ENCODE measurements around the gene MED15.
"Not testable (repeated sequence)": the region's sequence is repeated elsewhere in the genome, so short reads cannot be mapped to it uniquely, and the experiment has no call there.

The MED15 gene

DNA sequence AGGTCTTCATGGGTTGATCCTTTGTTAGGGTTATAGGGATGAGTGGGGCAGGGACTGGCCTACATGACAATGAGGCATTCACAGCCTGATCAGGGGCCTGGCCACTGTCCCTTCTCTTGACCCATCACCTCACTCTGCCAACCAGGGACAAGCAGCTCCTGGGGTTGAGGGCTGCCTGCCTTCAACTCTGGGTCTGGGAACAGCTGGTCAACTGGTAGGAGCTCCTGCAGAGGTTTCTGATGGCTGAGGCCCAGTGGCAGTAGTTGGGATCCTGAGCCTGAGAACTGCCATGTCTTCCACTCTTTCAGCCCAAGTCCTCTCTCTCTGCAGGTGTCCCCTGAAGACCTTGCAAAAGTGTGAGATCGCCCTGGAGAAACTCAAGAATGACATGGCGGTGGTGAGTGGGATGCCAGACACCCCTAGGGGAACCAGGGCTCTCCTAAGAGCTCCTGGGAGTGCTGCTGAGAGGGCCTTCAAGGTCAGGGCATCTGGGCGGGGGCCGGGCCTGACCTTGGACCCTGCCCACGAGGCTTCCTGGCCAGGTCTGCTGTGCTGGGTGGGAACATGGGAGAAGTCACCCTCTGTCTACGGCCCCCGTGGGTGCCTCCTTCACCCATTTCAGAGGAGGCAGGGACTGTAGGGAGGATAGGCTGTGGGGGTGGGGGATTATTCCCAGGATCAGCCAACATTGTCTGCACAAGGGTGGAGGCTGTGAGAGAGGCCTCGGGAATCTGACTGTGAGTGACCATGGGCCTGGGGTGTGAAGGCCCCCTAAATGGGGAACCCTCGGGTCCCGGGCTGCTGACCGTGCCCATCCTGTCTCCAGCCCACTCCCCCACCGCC lies 76.8 kb downstream of the MED15 start:
- DNase-seq (ENCODE audit: low spot score), result no peak

GRCh38 chr22:20584872-20585638 lies 77.6 kb downstream of the MED15 start:
- DNase-seq (ENCODE audit: low spot score), result no peak

GRCh38 chr22:20585639-20586402 lies 78.4 kb downstream of the MED15 start:
- DNase-seq (ENCODE audit: low spot score), result no peak

- DNase-seq (ENCODE audit: low spot score), result no peak
Measured at GRCh38 chr22:20586403-20586745, 79.0 kb downstream of the MED15 start.

- no peak for DNase-seq (ENCODE audit: low spot score)
Measured at GRCh38 chr22:20587206-20587958, 80.0 kb downstream of the MED15 start.

GRCh38 chr22:20588092-20588842 lies 80.9 kb downstream of the MED15 start:
- no peak for DNase-seq (ENCODE audit: low spot score)

- DNase-seq (ENCODE audit: low spot score), result no peak
Measured at GRCh38 chr22:20588843-20589581, 81.6 kb downstream of the MED15 start.

GRCh38 chr22:20589614-20590476 lies 82.4 kb downstream of the MED15 start:
- no peak for DNase-seq (ENCODE audit: low spot score)

GRCh38 chr22:20590477-20591294 lies 83.3 kb downstream of the MED15 start:
- DNase-seq (ENCODE audit: low spot score), result no peak

DNA sequence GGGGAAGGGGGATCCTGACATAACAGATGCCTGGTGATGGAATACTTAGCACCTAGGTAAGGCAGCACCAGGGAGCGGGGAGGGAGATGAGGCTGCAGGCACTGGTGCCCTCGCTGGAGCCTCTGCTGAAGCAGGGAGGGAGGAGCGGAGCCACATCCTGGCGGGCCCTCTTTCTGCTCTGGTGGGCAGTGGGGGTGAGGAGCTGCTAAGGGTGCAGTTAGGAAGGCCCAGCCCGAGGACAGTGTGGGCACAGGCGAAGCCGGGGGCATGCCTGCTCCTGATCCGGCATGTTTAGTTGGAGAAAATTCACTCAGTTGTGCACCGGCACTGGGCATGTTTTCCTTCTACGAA lies 83.9 kb downstream of the MED15 start:
- no peak for DNase-seq (ENCODE audit: low spot score)

DNA sequence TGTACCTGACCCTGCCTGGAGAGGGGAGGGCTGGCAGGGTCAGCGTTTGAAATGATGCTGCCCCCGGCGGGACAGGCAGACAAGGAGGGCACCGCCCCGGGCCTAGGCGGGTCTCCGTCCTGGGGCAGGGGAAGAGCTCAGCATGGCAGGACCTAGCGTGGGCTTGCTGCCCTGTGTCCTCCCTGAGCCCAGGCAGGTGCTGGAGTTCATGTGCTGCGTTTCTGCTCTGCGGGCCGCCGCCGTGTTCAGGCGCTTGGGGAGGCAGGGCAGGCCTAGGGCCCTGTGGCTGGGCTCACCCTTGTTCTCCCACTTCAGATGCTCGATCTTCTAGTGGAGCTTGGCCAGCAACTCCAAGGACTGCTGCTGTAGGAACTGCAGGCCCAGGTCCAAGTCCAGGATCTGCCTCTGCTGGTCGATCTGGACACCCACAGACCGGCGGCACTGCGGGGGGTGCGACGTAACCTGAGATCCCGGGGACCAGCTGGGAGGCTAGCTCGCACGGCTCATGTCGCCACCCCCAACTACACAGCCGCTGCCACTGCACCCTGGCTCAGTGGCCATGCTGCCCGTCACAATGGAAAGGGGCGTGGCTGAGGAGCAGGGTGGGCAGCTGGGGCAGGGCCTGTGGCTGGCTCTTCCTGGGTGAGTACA lies 84.4 kb downstream of the MED15 start:
- DNase-seq (ENCODE audit: low spot score), result no peak

DNA sequence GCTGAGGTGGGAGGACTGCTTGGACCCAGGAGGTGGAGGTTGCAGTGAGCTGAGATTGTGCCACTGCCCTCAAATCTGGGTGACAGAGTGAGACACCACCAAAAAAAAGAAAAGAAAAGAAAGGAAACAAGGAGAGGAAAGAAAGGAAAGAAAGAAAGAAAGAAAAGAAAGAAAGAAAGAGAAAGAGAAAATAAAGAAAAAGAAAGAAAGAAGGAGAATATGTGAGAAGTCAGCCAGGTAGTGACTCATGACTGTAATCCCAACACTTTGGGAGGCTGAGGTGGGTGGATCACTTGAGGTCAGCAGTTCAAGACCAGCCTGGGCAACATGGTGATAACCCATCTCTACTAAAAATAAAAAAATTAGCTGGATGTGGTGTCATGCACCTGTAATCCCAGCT lies 86.6 kb downstream of the MED15 start:
- not testable (repeated sequence) for DNase-seq (ENCODE audit: low spot score)

- DNase-seq (ENCODE audit: low spot score), result not testable (repeated sequence)
Measured at GRCh38 chr22:20594486-20594885, 87.1 kb downstream of the MED15 start.

GRCh38 chr22:20595461-20595860 lies 88.1 kb downstream of the MED15 start:
- no peak for DNase-seq (ENCODE audit: low spot score)

GRCh38 chr22:20599117-20599516 lies 91.7 kb downstream of the MED15 start:
- DNase-seq (ENCODE audit: low spot score), result no peak

GRCh38 chr22:20600137-20600673 lies 92.8 kb downstream of the MED15 start:
- DNase-seq (ENCODE audit: low spot score), result no peak

- DNase-seq (ENCODE audit: low spot score), result no peak
Measured at GRCh38 chr22:20601308-20601707, 93.9 kb downstream of the MED15 start.

DNA sequence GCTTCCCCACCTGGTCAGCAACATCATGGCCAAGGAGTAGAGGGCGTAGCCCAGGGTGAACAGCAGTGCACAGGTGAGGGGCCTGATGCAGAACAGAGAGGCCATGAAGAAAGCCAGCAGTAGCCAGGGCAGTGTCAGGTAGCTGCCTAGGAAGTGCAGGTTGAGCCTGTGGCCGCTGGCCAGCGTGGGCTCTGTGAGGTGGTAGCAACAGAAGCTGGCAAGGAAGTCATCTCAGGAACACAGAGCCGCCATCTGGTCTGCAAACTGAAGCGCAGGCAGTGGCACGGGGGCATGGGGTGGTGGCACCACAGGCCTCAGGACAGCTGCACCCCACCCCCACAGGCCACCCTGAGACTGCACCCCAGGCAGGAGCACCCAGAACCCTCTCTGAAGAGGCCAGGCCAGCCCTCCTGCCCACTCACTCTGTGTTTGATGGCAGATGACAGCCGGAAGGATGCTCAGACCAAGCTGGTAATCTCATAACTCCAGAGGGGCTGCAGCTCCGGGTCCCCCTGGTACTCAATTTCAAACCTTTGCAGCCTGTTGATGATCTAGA lies 95.3 kb downstream of the MED15 start:
- no peak for DNase-seq (ENCODE audit: low spot score)

Measured in CD4-positive, alpha-beta T cell treated with Interleukin-15 for 4 hours (primary cell).